IPS DF 6.9 (cell line): ENCODE measurements around the gene PTTG1IP.

Experiments
- DNase-seq: peaks from one replicate; pipeline ENCODE4 v3.0.0-alpha.2; 2013; ENCODE audit warnings: low read depth, low spot score
- H3K27ac ChIP-seq: one replicate; pipeline ENCODE4 v1.5.1; 2013; ENCODE audit warnings: low read length, control low read depth
- H3K27me3 ChIP-seq: 2 replicates; pipeline ENCODE4 v1.6.1; 2013; ENCODE audit warnings: mild to moderate bottlenecking, low read length; ENCODE audit not compliant: control insufficient read depth, insufficient read depth
- H3K36me3 ChIP-seq: 2 replicates; pipeline ENCODE4 v1.6.1; 2013; ENCODE audit warnings: low read length; ENCODE audit not compliant: control insufficient read depth, insufficient read depth
- H3K4me1 ChIP-seq: 2 replicates; pipeline ENCODE4 v1.6.1; 2013; ENCODE audit warnings: low read length; ENCODE audit not compliant: control insufficient read depth, insufficient read depth
- H3K4me3 ChIP-seq: 2 replicates; pipeline ENCODE4 v1.5.1; 2013; ENCODE audit warnings: mild to moderate bottlenecking, low read length
- H3K9me3 ChIP-seq: 2 replicates; pipeline ENCODE4 v1.6.1; 2013; ENCODE audit warnings: low read length, inconsistent platforms; ENCODE audit not compliant: control insufficient read depth, insufficient read depth
- WGBS: extraction: QIAGEN DNeasy Blood & Tissue Kit; methylation state at CpG from one replicate; pipeline ENCODE4 v1.1.7; 2013; ENCODE audit warnings: mixed read lengths, missing lambda C conversion rate; ENCODE audit not compliant: insufficient read length, insufficient coverage; 5-methylcytosine and 5-hydroxymethylcytosine counted together

Gene PTTG1IP

DNA sequence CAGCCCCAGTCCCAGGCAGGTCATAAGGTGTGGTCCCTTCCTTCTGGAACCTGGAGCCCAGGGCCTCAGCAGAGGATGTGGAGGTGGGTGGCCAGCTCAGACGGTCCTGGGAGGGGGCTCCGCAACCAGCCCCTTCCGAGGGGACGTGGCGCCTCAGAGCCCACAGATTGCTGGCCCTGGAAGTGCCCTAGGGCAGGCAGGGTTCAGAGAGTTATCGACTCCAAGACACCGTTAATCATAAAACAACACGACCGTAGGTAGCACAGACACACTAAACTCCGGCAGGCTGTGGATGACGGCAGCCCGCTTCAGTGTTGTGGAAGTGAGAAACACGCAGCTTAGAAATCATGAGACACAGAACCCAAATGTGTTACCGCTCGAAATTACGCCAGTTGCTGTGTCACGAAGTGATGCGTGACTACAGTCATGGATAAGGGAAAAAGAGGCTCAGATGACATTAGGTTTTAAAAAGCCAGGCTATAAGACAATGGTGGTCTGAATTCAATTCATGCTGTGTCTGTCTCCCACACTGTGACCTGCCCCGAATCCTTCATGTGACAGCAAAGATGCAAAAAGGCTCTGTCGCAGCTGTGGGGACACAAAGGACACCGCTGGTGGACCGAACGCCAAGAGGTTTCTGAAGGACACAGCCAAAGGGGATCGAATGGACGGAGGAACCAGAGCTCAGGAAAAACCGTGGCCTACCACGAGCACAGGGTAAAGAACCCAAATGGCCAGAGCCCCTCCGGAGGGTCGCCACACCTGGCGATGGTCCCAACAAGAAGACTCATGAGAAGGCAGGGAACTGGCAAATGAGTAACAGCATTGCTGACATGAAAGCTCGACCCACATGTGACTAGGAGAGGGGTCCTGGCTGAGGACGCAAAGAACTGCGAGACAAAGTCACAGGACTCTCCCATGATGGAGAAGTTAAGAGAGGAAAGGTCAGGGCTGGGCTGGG lies 53.9 kb downstream of the PTTG1IP start:
- DNase-seq = no peak
- peaks cover 4% of the 10 kb centered on the region for H3K9me3 ChIP-seq
- no CpG with 5 or more reads among the region's 33 CpGs for WGBS

DNA sequence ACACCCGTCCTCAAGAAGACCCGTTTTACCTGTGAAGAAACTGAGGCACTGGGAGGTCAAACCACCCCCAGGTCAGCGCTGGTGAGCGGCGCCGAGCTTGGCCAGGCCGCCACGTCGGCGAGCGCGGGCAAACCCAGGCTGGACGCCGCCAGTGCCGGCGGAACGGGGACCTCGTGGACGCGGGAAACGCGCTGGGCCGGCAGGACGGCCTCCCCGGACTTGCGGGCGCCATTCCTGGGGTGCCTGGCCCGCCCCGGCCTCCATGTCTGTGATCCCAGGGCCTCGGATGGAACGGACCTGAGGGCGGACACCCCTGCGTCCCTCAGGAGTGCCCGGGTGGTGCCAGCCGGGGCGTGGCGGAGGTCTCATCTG lies 54.9 kb downstream of the PTTG1IP start:
- DNase-seq = no peak
- Histone ChIP-seq H3K27me3 (no peaks in the 10 kb centered on the region), H3K27ac (no peak overlapping the region), H3K36me3 (peaks cover 3% of the 10 kb centered on the region; the same call in 1 of the 2 replicates), H3K4me1 (peaks cover 8% of the 10 kb centered on the region), H3K9me3 (peaks cover 4% of the 10 kb centered on the region), H3K4me3 (peak overlapping the region; percentile 51; the same call in 1 of the 2 replicates)
- WGBS = no CpG with 5 or more reads among the region's 37 CpGs

More for the DNA sequence above, 53.9 kb downstream of the PTTG1IP start:
- no peak overlapping the region for H3K4me3 ChIP-seq
- H3K27me3 ChIP-seq = no peaks in the 10 kb centered on the region
- peaks cover 8% of the 10 kb centered on the region for H3K4me1 ChIP-seq
- H3K36me3 ChIP-seq = no peaks in the 10 kb centered on the region; the same call in 1 of the 2 replicates
- no peak overlapping the region for H3K27ac ChIP-seq

DNA sequence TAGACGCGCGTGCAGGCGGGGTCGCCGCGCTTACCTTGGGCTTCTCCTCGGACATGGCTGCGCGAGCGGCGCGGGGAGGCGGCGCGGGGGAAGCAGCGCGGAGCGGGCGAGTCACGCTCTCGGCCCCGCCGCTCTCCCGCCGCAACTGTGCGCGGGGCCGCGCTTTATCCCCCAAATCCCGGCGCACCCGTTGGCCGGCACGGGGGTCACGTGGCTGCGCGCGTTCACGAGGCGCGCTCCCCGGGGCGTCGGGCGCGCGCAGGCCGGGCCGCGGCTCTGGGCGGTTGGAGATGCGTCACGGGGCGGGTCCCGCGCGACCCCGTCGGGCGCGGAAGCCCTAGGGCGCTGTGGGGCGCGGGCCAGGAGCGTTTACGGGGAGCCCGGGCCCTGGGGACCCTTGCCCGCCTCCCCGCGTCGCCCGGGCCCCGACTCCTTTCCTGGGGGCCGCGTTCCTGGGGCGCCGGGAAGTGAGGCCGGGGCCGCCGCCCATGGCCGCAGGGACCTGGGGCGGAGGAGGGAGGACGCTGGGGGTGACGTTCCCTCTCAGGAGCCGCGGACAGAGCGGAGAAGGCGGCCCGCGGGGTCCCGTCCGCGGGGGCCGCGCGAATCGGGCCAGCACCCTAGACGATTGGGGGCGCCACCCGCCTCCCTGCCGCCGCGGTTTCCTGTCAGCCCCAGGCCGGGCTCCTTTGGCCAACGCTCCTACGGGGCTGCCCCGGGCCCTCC lies 55.4 kb downstream of the PTTG1IP start, which contains the start of gene SUMO3:
SUMO3 (minus strand) TSS at position 149 of the 726 bp plus-strand sequence; CDS start at position 55, 94 bp downstream.
- DNase-seq = no peak
- Histone ChIP-seq H3K4me1 (peaks cover 8% of the 10 kb centered on the region), H3K36me3 (peaks cover 3% of the 10 kb centered on the region; the same call in 1 of the 2 replicates), H3K27me3 (no peaks in the 10 kb centered on the region), H3K27ac (no peak within 1 kb of the TSS), H3K9me3 (peaks cover 4% of the 10 kb centered on the region), H3K4me3 (peak within 1 kb of the TSS; percentile 75)
- WGBS = no CpG with 5 or more reads among the region's 108 CpGs

DNA sequence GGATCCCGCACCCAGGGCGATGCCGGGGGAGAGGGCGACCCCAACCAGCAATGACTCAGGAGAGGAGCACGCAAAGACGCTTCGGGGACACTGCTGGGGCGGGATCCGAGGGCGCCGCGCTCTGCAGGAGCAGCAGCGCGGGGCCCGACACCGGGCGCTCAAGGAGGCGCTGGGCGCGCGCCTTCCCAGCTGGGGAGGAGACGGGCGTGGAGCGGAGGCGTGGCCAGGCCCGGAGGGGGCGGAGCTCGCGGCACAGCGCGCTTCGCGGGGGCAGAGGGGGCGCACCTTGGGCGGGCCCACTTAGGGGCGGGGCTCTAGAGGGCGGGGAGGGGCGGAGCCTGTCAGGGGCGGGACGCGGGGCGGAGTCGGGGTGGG lies 56.0 kb downstream of the PTTG1IP start:
- Histone ChIP-seq H3K4me3 (peak overlapping the region; percentile 75), H3K9me3 (peaks cover 4% of the 10 kb centered on the region), H3K27me3 (no peaks in the 10 kb centered on the region), H3K27ac (no peak overlapping the region), H3K36me3 (peaks cover 3% of the 10 kb centered on the region; the same call in 1 of the 2 replicates), H3K4me1 (peaks cover 8% of the 10 kb centered on the region)
- peak; percentile 64 for DNase-seq
- no CpG with 5 or more reads among the region's 43 CpGs for WGBS

DNA sequence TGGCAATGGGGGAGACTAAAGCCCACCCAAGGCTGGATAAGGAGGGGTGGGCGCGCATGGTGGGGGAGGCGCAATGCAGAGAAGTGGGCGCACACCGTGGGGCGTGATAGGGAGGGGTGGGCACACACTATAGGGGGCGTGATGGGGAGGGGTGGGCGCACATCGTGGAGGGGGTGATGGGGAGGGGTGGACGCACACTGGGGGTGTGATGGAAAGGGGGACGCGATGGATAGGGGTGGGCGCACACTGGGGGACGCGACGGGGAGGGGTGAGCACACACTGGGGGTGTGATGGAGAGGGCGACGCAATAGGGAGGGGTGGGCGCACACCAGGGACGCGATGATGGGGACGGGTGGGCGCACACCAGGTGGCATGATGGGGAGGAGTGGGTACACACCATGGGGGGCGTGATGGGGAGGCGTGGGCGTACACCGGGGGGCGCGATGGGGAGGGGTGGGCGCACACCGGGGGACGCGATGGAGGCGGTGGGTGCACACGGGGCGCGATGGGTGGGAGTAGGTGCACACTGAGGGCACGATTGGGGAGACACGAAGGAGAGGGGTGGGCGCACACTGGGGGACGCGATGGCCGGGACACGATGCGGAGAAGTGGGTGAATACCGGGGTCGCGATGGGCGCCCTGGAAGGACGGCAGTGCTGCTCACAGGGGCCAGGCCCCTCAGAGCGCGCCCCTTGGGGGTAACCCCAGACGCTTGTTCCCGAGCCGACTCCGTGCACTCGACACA lies 56.6 kb downstream of the PTTG1IP start:
- no peaks in the 10 kb centered on the region for H3K27me3 ChIP-seq
- H3K4me1 ChIP-seq = peaks cover 8% of the 10 kb centered on the region
- no CpG with 5 or more reads among the region's 57 CpGs for WGBS
- H3K4me3 ChIP-seq = peak overlapping the region; percentile 75
- peaks cover 4% of the 10 kb centered on the region for H3K9me3 ChIP-seq
- no peak overlapping the region for H3K27ac ChIP-seq
- H3K36me3 ChIP-seq = peaks cover 3% of the 10 kb centered on the region; the same call in 1 of the 2 replicates
- no peak for DNase-seq

DNA sequence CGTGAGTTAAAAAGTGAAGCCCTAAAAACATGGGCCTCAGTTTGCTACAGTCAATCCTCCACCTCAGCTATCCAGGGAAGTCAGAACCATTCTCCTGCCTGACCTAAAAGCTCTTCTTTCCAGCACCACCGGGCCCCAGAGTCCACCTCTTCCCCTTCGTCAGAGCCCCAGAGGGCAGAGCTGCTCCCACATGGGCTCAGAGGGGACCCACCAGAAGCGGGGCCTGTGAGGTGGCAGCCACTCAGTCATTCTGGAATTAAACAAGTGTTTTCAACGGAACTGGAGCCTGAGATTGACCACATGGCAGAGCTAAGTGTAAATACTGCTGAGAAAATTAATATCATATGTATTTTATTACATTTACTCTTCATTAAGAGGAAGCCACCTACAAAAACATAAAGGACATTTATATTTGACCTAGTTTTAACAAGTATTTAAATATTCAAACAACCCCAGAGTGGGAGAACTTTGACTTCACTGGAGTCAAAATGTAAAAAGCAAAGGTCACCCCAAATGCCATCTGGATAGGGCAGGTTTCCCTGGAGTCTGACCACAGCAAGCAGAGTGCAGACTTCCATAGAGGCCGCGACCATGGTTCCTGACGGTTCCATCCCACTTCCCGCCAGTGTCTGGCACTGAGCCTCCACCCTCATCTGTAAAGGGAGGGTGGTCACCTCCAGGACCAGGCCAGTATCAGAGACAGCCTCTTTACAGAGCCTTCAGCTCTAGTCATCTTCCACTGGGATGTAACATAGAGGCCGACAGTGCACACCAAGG lies 57.5 kb downstream of the PTTG1IP start:
- no CpG with 5 or more reads among the region's 10 CpGs for WGBS
- Histone ChIP-seq H3K9me3 (no peaks in the 10 kb centered on the region; the same call in 1 of the 2 replicates), H3K27ac (no peak overlapping the region), H3K4me3 (no peak overlapping the region), H3K27me3 (no peaks in the 10 kb centered on the region), H3K4me1 (peaks cover 8% of the 10 kb centered on the region), H3K36me3 (peaks cover 3% of the 10 kb centered on the region; the same call in 1 of the 2 replicates)
- DNase-seq = no peak

DNA sequence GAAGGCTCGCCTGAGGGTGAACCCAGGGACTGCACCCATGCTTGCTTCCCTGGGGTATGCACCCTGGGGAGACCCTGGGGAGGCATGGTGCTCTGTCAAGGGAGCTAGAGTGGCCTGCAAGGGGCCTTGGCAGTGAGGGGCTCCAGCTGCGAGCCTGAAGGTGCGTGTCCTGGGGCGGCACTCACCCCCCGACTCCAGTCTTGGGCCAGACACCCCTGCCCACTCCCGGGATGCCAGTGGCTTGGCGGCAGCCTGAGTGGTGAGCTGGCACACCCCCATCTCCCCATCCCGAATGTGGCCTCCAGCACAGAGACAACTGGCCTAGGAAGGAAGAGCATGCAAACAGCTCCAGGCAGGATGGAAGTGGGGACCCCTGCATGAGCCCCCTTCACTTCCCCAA lies 58.3 kb downstream of the PTTG1IP start:
- no peak overlapping the region for H3K27ac ChIP-seq

DNA sequence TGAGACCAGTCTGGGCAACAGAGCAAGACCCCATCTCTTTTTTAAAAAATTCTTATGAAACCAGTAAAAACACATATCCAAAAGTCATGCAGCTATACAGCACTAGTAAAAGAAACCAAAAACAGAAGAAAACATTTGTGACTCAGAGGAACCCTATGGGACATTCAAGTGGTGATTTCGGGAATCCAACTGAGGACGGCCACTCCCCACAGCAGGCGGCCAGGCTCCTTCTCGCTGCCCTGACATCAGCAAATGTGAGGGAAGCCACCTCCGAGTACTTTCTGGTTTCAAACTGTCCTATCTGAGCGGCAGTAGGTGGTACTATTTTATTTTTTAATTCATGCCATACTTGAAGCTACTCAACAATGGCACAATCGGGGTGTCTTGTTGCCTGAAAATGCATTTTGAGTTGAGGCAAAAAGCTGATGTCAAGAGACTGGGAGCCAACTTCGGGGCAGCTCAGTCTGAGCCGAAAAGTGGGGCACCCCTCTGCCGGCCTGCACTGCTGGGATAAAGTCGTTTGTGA lies 58.9 kb downstream of the PTTG1IP start:
- peaks cover 3% of the 10 kb centered on the region for H3K36me3 ChIP-seq
- no peak overlapping the region for H3K27ac ChIP-seq
- no peaks in the 10 kb centered on the region for H3K27me3 ChIP-seq
- DNase-seq = no peak
- H3K9me3 ChIP-seq = no peaks in the 10 kb centered on the region; the same call in 1 of the 2 replicates
- H3K4me1 ChIP-seq = peaks cover 8% of the 10 kb centered on the region
- no CpG with 5 or more reads among the region's 11 CpGs for WGBS
- H3K4me3 ChIP-seq = no peak overlapping the region

More for the DNA sequence above, 58.3 kb downstream of the PTTG1IP start:
- H3K4me1 ChIP-seq = peaks cover 8% of the 10 kb centered on the region
- H3K36me3 ChIP-seq = peaks cover 3% of the 10 kb centered on the region
- no CpG with 5 or more reads among the region's 8 CpGs for WGBS
- H3K4me3 ChIP-seq = no peak overlapping the region
- H3K27me3 ChIP-seq = no peaks in the 10 kb centered on the region
- no peak for DNase-seq
- H3K9me3 ChIP-seq = no peaks in the 10 kb centered on the region; the same call in 1 of the 2 replicates

DNA sequence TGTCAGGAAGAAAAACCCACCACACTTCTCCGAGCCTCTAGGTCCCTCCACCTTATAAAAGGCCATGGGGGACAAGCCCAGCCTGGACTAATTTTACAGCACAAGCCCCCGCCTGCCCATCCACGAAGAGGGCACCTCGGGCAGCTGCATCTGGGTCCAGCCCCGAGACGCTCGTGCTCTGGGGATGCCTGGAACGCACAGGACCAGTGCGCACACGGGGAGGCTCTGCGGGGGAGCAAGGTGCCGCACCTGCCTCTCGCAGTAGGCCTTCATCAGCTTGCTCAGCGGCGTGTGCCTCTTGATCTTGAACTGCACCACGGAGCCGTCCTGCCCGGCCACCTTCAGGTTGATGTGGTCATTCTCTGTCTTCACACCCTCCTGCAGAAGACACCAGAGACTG lies 59.8 kb downstream of the PTTG1IP start:
- Histone ChIP-seq H3K27ac (no peak overlapping the region), H3K36me3 (peaks cover 3% of the 10 kb centered on the region), H3K9me3 (no peaks in the 10 kb centered on the region), H3K4me3 (no peak overlapping the region), H3K4me1 (peaks cover 8% of the 10 kb centered on the region), H3K27me3 (no peaks in the 10 kb centered on the region)
- DNase-seq = no peak
- WGBS = no CpG with 5 or more reads among the region's 18 CpGs
